Cardiac muscle cell (in vitro differentiated cells and primary cell): ENCODE results near the gene STAM. TPM values are rescaled to one million over a fixed set of nuclear protein-coding genes. Genes with fewer than 3 reads are reported as not detected.

Experiments used
- DNase-seq, 2 donors: peaks; one replicate each; pipeline versions ENCODE4 v3.0.0 to v3.0.0-alpha.2; 2010 to 2017; ENCODE audit warnings: low read depth in 1 of 2, low spot score in 1 of 2
- H3K27ac ChIP-seq: fragments of 200-600 bp; sonication (generic); 2 replicates; pipeline ENCODE4 v1.5.1; 2016
- H3K27me3 ChIP-seq: fragments of 200-600 bp; sonication (generic); 2 replicates; pipeline ENCODE4 v1.6.0; 2016; ENCODE audit warnings: control low read depth
- H3K36me3 ChIP-seq: fragments of 200-600 bp; sonication (generic); 2 replicates; pipeline ENCODE4 v1.5.1; 2016; ENCODE audit warnings: control low read depth
- H3K4me1 ChIP-seq: fragments of 200-600 bp; sonication (generic); 2 replicates; pipeline ENCODE4 v1.8.1; 2017; ENCODE audit warnings: low read depth, mild to moderate bottlenecking, mixed run types
- H3K4me3 ChIP-seq: fragments of 200-600 bp; sonication (generic); 2 replicates; pipeline ENCODE4 v1.5.1; 2016; ENCODE audit warnings: mild to moderate bottlenecking
- H3K9me3 ChIP-seq: fragments of 200-600 bp; sonication (generic); 2 replicates; pipeline ENCODE4 v1.5.1; 2017; ENCODE audit warnings: low read depth, mild to moderate bottlenecking, control low read depth
- polyA plus RNA-seq: library from polyadenylated mRNA; unstranded; fragments of >200 nt; fragmentation: Nextera tagmentation; extraction: Ambion mirVana; gene quantifications from 2 replicates; pipeline ENCODE4 v1.2.1, GENCODE V29; 2016
- total RNA-seq: library from RNA; depleted of rRNA; stranded (reverse); fragments of >200 nt; gene quantifications from 2 replicates; pipeline ENCODE4 v1.2.3, GENCODE V29; 2016
- TF ChIP-seq, protein P1 (sequence below): IDR thresholded peaks from 2 replicates; pipeline ENCODE4 v1.5.1; 2012; ENCODE audit warnings: low read depth, mild to moderate bottlenecking, low read length

The STAM gene
- total RNA-seq, result 22.7 and 24.1 TPM in 2 replicates
- polyA plus RNA-seq, result 27.6 and 28.0 TPM in 2 replicates

DNA sequence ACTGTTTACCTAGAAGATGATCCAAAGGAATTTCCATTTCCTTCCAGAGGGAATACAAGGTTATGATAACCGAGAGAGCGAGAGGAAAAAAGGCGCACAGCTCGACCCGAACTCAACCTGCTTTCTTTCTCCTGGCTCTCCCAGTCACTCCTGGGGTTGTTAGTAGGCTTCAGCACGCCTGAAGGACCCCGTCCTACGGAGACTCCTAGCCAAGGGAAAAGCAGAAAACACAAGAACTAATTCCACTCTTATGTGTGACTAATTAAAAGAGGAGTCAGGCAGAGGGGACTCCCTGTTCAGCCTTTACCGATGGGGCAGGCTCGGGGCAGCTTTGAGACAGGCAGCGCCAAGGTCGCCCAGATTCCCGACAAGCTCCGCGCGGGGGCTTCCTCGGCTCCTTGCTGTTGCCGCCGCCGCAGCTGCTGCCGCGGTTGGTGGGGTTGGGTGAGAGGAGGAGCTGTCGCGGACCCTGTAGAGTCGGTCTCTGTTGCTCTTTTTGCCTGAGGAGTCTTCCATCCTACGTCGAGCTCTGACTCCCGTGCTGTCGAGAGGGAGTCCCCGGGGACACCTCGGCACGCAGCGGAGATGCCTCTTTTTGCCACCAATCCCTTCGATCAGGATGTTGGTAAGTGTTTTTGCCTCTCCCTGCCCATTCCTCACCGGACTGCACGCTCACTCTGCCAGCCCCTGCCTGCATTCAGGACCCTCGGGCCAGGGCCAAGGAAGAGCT, at the start of gene STAM:
Gene STAM (plus strand): TSS at position 397 of the 730 bp plus-strand sequence. CDS start 189 bp downstream, at position 586.
- no peaks in the 10 kb centered on the region for H3K9me3 ChIP-seq
- H3K36me3 ChIP-seq, result no peaks in the 10 kb centered on the region
- H3K27ac ChIP-seq, result peak within 1 kb of the TSS; percentile 100
- peak within 1 kb of the TSS; percentile 74 for H3K4me3 ChIP-seq
- no peaks in the 10 kb centered on the region for H3K27me3 ChIP-seq
- DNase-seq, result peak; percentile 95 to 96
- TF ChIP-seq, protein P1, sequence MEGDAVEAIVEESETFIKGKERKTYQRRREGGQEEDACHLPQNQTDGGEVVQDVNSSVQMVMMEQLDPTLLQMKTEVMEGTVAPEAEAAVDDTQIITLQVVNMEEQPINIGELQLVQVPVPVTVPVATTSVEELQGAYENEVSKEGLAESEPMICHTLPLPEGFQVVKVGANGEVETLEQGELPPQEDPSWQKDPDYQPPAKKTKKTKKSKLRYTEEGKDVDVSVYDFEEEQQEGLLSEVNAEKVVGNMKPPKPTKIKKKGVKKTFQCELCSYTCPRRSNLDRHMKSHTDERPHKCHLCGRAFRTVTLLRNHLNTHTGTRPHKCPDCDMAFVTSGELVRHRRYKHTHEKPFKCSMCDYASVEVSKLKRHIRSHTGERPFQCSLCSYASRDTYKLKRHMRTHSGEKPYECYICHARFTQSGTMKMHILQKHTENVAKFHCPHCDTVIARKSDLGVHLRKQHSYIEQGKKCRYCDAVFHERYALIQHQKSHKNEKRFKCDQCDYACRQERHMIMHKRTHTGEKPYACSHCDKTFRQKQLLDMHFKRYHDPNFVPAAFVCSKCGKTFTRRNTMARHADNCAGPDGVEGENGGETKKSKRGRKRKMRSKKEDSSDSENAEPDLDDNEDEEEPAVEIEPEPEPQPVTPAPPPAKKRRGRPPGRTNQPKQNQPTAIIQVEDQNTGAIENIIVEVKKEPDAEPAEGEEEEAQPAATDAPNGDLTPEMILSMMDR, result no peak
- peaks cover 8% of the 10 kb centered on the region for H3K4me1 ChIP-seq

GRCh38 chr10:17597386-17597785, 46.6 kb upstream of the STAM start:
- no peak overlapping the region for H3K27ac ChIP-seq
- TF ChIP-seq, protein P1, result no peak
- peaks cover 27% of the 10 kb centered on the region for H3K36me3 ChIP-seq
- H3K4me3 ChIP-seq, result no peak overlapping the region
- H3K9me3 ChIP-seq, result no peaks in the 10 kb centered on the region
- DNase-seq, result no peak
- no peaks in the 10 kb centered on the region for H3K4me1 ChIP-seq
- no peaks in the 10 kb centered on the region for H3K27me3 ChIP-seq

DNA sequence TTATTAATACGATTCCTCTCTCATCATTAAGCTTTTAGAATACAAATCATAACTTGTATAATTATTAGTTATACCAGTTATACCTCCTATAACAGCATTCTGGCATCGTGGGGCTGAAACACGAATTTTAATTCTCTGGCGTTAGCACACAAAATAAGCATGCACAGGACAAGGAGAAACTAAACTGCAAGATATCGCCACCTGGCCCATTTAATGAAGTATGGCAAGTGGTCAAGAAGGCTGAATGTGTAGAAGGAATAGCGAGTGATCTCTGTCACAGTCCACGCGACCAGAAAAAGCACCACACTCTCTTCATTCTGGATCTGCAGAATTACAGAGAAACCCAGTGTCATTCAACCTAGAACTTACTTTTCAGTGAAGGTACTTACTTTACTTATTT, 44.9 kb upstream of the STAM start:
- Histone ChIP-seq H3K27ac (no peak overlapping the region), H3K4me3 (no peak overlapping the region), H3K4me1 (no peaks in the 10 kb centered on the region), H3K27me3 (no peaks in the 10 kb centered on the region), H3K9me3 (no peaks in the 10 kb centered on the region), H3K36me3 (peaks cover 22% of the 10 kb centered on the region)
- TF ChIP-seq, protein P1, result peak; percentile 56
- peak; percentile 18 to 73 for DNase-seq

DNA sequence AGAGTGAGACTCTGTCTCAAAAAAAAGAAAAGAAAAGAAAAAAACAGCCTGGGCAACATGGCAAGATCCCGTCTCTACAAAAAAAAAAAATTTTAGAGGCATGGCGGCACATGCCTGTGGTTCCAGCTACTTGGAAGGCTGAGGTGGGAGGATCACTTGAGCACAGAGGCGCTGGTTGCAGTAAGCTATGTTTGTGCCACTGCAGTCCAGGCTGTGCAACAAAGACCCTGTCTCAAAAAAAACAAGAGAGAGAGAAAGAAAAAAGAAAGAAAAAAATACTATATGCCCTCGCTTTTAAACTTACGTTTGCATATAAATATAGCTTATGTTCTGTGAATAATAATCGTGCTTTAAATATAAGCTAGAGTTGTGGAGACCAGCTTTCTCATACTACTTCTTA, 38.0 kb upstream of the STAM start:
- no peak for DNase-seq
- Histone ChIP-seq H3K27me3 (no peaks in the 10 kb centered on the region), H3K4me3 (no peak overlapping the region), H3K27ac (no peak overlapping the region), H3K4me1 (no peaks in the 10 kb centered on the region), H3K9me3 (no peaks in the 10 kb centered on the region), H3K36me3 (peaks cover 9% of the 10 kb centered on the region)
- TF ChIP-seq, protein P1, result no peak

GRCh38 chr10:17606547-17607040, 37.4 kb upstream of the STAM start:
- no peak overlapping the region for H3K27ac ChIP-seq
- H3K4me1 ChIP-seq, result no peaks in the 10 kb centered on the region
- no peak for DNase-seq
- TF ChIP-seq, protein P1, result no peak
- H3K4me3 ChIP-seq, result no peak overlapping the region
- peaks cover 9% of the 10 kb centered on the region for H3K36me3 ChIP-seq
- H3K27me3 ChIP-seq, result no peaks in the 10 kb centered on the region
- H3K9me3 ChIP-seq, result no peaks in the 10 kb centered on the region
